ENCODE measurements around the gene TAF6. TPM values are rescaled to one million over a fixed set of nuclear protein-coding genes. Genes with fewer than 3 reads are reported as not detected.

The TAF6 gene
- total RNA-seq, 3 donors from 2014 or later, result 67.3 to 74.2 (median 72.9) TPM

DNA sequence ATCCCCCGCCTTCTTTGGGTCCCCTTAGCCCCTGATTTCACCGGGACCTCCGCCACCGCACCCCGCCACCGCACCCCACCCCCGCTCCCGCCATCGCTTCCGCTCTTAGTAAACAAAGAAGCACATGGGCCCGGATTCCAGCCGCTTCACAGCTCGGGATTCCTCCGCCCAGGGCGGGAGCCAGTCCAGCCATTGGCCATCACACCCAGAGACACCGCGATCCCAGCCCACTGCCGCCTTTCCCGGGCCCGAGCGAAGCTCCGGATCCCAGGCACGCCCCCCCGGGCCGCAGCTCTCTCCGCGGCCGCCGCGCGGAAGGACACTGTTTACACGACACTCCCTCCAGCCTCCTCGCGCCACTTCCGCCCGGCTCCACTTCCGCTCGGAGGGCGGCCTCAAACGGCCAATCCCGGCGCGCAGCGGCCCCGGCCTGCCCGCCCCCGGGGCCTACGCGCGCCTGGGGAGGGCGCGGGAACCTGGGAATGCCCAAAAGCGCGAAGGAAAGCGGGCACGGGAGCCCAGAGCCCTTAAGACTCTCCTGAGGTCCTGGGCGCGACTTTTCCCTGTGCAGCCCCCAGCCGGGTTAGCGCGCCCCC, 18.6 kb downstream of the TAF6 start:
- Mint-ChIP-seq H3K27me3 (ENCODE audit: low read depth) (no peaks in the 10 kb centered on the region), H3K9me3 (no peaks in the 10 kb centered on the region), H3K4me3 (peak overlapping the region; percentile 94), H3K36me3 (ENCODE audit: insufficient read depth) (peaks cover 44% of the 10 kb centered on the region), H3K4me1 (ENCODE audit: low read depth) (peaks cover 34% of the 10 kb centered on the region)
- ATAC-seq, result peak; percentile 77 to 83
- DNase-seq, result peak; percentile 79

- ATAC-seq (no peak), DNase-seq (no peak)
- Mint-ChIP-seq H3K36me3 (ENCODE audit: insufficient read depth) (peaks cover 43% of the 10 kb centered on the region), H3K4me1 (ENCODE audit: low read depth) (peaks cover 34% of the 10 kb centered on the region), H3K4me3 (peak overlapping the region; percentile 94), H3K27me3 (ENCODE audit: low read depth) (no peaks in the 10 kb centered on the region), H3K9me3 (no peaks in the 10 kb centered on the region)
Observed at GRCh38 chr7:100099452-100099851, 19.7 kb downstream of the TAF6 start.

- Mint-ChIP-seq H3K4me1 (ENCODE audit: low read depth) (peaks cover 34% of the 10 kb centered on the region), H3K4me3 (peak overlapping the region; percentile 67)
Observed at GRCh38 chr7:100098913-100099312, 20.2 kb downstream of the TAF6 start.

GRCh38 chr7:100095704-100096103, 23.5 kb downstream of the TAF6 start:
- H3K27me3 Mint-ChIP-seq (ENCODE audit: low read depth), result no peaks in the 10 kb centered on the region
- no peaks in the 10 kb centered on the region for H3K9me3 Mint-ChIP-seq
- H3K4me1 Mint-ChIP-seq (ENCODE audit: low read depth), result peaks cover 30% of the 10 kb centered on the region
- H3K36me3 Mint-ChIP-seq (ENCODE audit: insufficient read depth), result peaks cover 64% of the 10 kb centered on the region
- H3K4me3 Mint-ChIP-seq, result no peak overlapping the region
- DNase-seq (no peak), ATAC-seq (no peak)

More at GRCh38 chr7:100098913-100099312, 20.2 kb downstream of the TAF6 start:
- H3K27me3 Mint-ChIP-seq (ENCODE audit: low read depth), result no peaks in the 10 kb centered on the region
- H3K9me3 Mint-ChIP-seq, result no peaks in the 10 kb centered on the region
- no peak for DNase-seq
- H3K36me3 Mint-ChIP-seq (ENCODE audit: insufficient read depth), result peaks cover 47% of the 10 kb centered on the region
- ATAC-seq, result no peak

- Mint-ChIP-seq H3K9me3 (no peaks in the 10 kb centered on the region), H3K4me1 (ENCODE audit: low read depth) (peaks cover 33% of the 10 kb centered on the region), H3K36me3 (ENCODE audit: insufficient read depth) (peaks cover 67% of the 10 kb centered on the region), H3K4me3 (no peak overlapping the region), H3K27me3 (ENCODE audit: low read depth) (no peaks in the 10 kb centered on the region)
- no peak for DNase-seq
- no peak for ATAC-seq
Observed at GRCh38 chr7:100095289-100095688, 23.9 kb downstream of the TAF6 start.

GRCh38 chr7:100093925-100094486, 25.2 kb downstream of the TAF6 start:
- H3K27me3 Mint-ChIP-seq (ENCODE audit: low read depth), result no peaks in the 10 kb centered on the region
- DNase-seq (no peak), ATAC-seq (no peak)
- no peak overlapping the region for H3K4me3 Mint-ChIP-seq
- no peaks in the 10 kb centered on the region for H3K9me3 Mint-ChIP-seq
- H3K4me1 Mint-ChIP-seq (ENCODE audit: low read depth), result peaks cover 30% of the 10 kb centered on the region
- H3K36me3 Mint-ChIP-seq (ENCODE audit: insufficient read depth), result peaks cover 57% of the 10 kb centered on the region

DNA sequence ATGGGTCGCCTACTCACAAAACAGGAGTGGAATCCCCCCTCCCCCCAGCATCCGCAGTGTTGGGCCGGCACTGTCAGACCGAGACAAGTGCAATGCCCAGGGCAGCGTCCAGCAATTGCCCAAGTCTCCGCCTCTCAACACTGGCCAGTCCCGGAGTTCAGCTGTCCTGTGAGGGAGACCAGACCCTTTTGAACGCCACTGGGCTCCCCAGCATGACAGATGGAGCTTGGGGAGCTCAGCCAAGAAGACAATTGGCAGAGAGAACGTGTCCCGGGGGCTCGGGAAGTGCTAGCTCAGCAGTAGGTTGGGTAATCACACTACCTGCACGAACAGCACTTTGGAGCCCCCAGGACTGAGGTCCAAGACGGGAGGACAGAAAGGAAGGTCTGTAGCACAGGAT, 25.7 kb downstream of the TAF6 start:
- H3K4me3 Mint-ChIP-seq, result peak overlapping the region; percentile 54
- no peaks in the 10 kb centered on the region for H3K9me3 Mint-ChIP-seq
- no peak for DNase-seq
- H3K4me1 Mint-ChIP-seq (ENCODE audit: low read depth), result peaks cover 25% of the 10 kb centered on the region
- H3K36me3 Mint-ChIP-seq (ENCODE audit: insufficient read depth), result peaks cover 52% of the 10 kb centered on the region
- H3K27me3 Mint-ChIP-seq (ENCODE audit: low read depth), result no peaks in the 10 kb centered on the region
- no peak for ATAC-seq

GRCh38 chr7:100093054-100093453, 26.1 kb downstream of the TAF6 start:
- Mint-ChIP-seq H3K36me3 (ENCODE audit: insufficient read depth) (peaks cover 48% of the 10 kb centered on the region), H3K9me3 (no peaks in the 10 kb centered on the region), H3K4me3 (no peak overlapping the region), H3K27me3 (ENCODE audit: low read depth) (no peaks in the 10 kb centered on the region), H3K4me1 (ENCODE audit: low read depth) (peaks cover 25% of the 10 kb centered on the region)
- DNase-seq (no peak), ATAC-seq (no peak)

DNA sequence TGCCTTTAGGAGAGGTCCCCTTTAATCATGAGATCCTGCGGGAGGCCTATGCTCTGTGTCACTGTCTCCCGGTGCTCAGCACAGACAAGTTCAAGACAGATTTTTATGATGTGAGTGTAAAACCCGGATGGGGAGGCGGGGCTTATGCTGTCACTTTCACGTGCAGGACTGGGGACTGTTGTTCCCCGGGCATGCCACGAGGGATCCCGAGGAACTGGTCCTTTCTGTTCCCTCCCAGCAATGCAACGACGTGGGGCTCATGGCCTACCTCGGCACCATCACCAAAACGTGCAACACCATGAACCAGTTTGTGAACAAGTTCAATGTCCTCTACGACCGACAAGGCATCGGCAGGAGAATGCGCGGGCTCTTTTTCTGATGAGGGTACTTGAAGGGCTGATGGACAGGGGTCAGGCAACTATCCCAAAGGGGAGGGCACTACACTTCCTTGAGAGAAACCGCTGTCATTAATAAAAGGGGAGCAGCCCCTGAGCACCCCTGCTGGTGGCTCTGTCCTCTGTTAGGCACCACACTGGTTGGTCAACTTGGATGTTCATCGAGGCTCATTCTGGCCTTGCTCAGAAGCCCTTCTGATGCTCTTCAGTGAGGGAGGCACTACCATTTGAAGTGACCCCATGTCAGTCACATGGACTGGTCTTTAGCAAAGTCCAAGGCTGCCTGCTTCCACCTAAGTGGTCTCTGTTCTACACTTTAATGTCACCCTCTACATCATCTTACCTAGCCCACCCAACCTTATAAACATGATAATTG, 27.6 kb downstream of the TAF6 start:
- ATAC-seq (peak; percentile 5 to 8), DNase-seq (no peak)
- Mint-ChIP-seq H3K4me3 (peak overlapping the region; percentile 23), H3K9me3 (no peaks in the 10 kb centered on the region), H3K27me3 (ENCODE audit: low read depth) (no peaks in the 10 kb centered on the region), H3K4me1 (ENCODE audit: low read depth) (peaks cover 20% of the 10 kb centered on the region), H3K36me3 (ENCODE audit: insufficient read depth) (peaks cover 38% of the 10 kb centered on the region)

- Mint-ChIP-seq H3K4me1 (ENCODE audit: low read depth) (peaks cover 20% of the 10 kb centered on the region), H3K27me3 (ENCODE audit: low read depth) (no peaks in the 10 kb centered on the region), H3K9me3 (no peaks in the 10 kb centered on the region), H3K4me3 (peak overlapping the region; percentile 85), H3K36me3 (ENCODE audit: insufficient read depth) (peaks cover 35% of the 10 kb centered on the region)
- DNase-seq, result no peak
- peak; percentile 20 to 22 for ATAC-seq
Observed at GRCh38 chr7:100090527-100091410, 28.4 kb downstream of the TAF6 start.

GRCh38 chr7:100089458-100090196, 29.5 kb downstream of the TAF6 start:
- Mint-ChIP-seq H3K36me3 (ENCODE audit: insufficient read depth) (peaks cover 28% of the 10 kb centered on the region), H3K4me3 (peak overlapping the region; percentile 85), H3K4me1 (ENCODE audit: low read depth) (peaks cover 20% of the 10 kb centered on the region), H3K27me3 (ENCODE audit: low read depth) (no peaks in the 10 kb centered on the region), H3K9me3 (no peaks in the 10 kb centered on the region)
- no peak for DNase-seq
- ATAC-seq, result no peak

- peak; percentile 54 to 66 for ATAC-seq
- peak; percentile 83 for DNase-seq
- H3K36me3 Mint-ChIP-seq (ENCODE audit: insufficient read depth), result peaks cover 22% of the 10 kb centered on the region
- peaks cover 20% of the 10 kb centered on the region for H3K4me1 Mint-ChIP-seq (ENCODE audit: low read depth)
- no peaks in the 10 kb centered on the region for H3K9me3 Mint-ChIP-seq
- no peaks in the 10 kb centered on the region for H3K27me3 Mint-ChIP-seq (ENCODE audit: low read depth)
- peak within 1 kb of the TSS; percentile 85 for H3K4me3 Mint-ChIP-seq
Observed at GRCh38 chr7:100088621-100089457, 30.3 kb downstream of the TAF6 start, which contains the start of gene COPS6. COPS6 (plus strand) TSS chr7:100088969; CDS start chr7:100088991, 22 bp downstream.

All from activated T-cell treated with anti-CD3 and anti-CD28 coated beads, Interleukin-2, amount 50 U/mL, for 4 hours (primary cell).